C4-2B (cell line): Measurements from ENCODE around the gene SOCS6.
"Not testable (repeated sequence)": the region's sequence is repeated elsewhere in the genome, so short reads cannot be mapped to it uniquely, and the experiment has no call there.

Experiments used
- ZFX ChIP-seq: fragments of 450-650 bp; IDR thresholded peaks from 2 replicates; pipeline ENCODE4 v1.6.1; 2017
- TF ChIP-seq, protein P1 (sequence below): fragments of 450-650 bp; conservative IDR thresholded peaks from 2 replicates; pipeline ENCODE4 v1.5.1; 2017; ENCODE audit warnings: mild to moderate bottlenecking

DNA sequence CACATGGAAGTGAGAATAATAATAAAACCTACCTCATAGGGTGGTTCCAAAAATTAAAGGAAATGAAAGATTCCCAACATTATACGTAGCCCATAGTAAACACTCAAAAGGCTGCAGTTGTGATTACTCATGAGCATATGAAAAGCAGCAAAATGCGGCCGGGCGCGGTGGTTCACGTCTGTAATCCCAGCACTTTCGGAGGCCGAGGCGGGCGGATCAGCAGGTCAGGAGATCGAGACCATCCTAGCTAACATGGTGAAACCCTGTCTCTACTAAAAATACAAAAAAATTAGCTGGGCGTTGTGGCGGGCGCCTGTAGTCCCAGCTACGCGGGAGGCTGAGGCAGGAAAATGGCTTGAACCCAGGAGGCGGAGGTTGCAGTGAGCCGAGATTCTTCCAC lies 39.0 kb upstream of the SOCS6 start:
- TF ChIP-seq, protein P1, sequence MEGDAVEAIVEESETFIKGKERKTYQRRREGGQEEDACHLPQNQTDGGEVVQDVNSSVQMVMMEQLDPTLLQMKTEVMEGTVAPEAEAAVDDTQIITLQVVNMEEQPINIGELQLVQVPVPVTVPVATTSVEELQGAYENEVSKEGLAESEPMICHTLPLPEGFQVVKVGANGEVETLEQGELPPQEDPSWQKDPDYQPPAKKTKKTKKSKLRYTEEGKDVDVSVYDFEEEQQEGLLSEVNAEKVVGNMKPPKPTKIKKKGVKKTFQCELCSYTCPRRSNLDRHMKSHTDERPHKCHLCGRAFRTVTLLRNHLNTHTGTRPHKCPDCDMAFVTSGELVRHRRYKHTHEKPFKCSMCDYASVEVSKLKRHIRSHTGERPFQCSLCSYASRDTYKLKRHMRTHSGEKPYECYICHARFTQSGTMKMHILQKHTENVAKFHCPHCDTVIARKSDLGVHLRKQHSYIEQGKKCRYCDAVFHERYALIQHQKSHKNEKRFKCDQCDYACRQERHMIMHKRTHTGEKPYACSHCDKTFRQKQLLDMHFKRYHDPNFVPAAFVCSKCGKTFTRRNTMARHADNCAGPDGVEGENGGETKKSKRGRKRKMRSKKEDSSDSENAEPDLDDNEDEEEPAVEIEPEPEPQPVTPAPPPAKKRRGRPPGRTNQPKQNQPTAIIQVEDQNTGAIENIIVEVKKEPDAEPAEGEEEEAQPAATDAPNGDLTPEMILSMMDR, result not testable (repeated sequence)
- not testable (repeated sequence) for TF ChIP-seq ZFX
